HEK293 (cell line): Measurements from ENCODE around the gene GPHB5.

Source experiments
- ATF2 ChIP-seq: fragments of 450-650 bp; formaldehyde crosslinking; IDR thresholded peaks from 2 replicates; pipeline ENCODE4 v1.5.1; 2016; ENCODE audit warnings: missing biosample characterization, missing genetic modification characterization, low read depth
- CTCF ChIP-seq: fragments of 450-650 bp; formaldehyde crosslinking; IDR thresholded peaks from 2 replicates; pipeline ENCODE4 v1.5.1; 2016; ENCODE audit warnings: missing biosample characterization, missing genetic modification characterization
- HOXC10 ChIP-seq: sonication (generic); formaldehyde crosslinking; IDR thresholded peaks from 2 replicates; pipeline ENCODE4 v1.8.1; 2023; ENCODE audit warnings: mild to moderate bottlenecking, missing genetic modification reagents
- MEIS1 ChIP-seq: sonication (generic); formaldehyde crosslinking; IDR thresholded peaks from 2 replicates; pipeline ENCODE4 v1.8.1; 2022; ENCODE audit warnings: missing genetic modification reagents, mild to moderate bottlenecking, borderline replicate concordance
- SP3 ChIP-seq: fragments of 450-650 bp; formaldehyde crosslinking; IDR thresholded peaks from 2 replicates; pipeline ENCODE4 v1.5.1; 2016; ENCODE audit warnings: missing biosample characterization, missing genetic modification characterization
- ZNF16 ChIP-seq: fragments of 450-650 bp; formaldehyde crosslinking; IDR thresholded peaks from 2 replicates; pipeline ENCODE4 v1.5.1; 2016; ENCODE audit warnings: low read depth, missing biosample characterization, missing genetic modification characterization
- ZNF792 ChIP-seq: fragments of 450-650 bp; formaldehyde crosslinking; IDR thresholded peaks from 2 replicates; pipeline ENCODE4 v1.5.1; 2016; ENCODE audit warnings: missing biosample characterization, missing genetic modification characterization

GRCh38 chr14:63322472-63322871, 3.7 kb upstream of the GPHB5 start:
- TF ChIP-seq HOXC10 (no peak), SP3 (tag by site-specific recombination) (no peak), CTCF (tag by site-specific recombination) (no peak), MEIS1 (CRISPR knock-in tag) (no peak), ZNF792 (tag by site-specific recombination) (no peak), ATF2 (tag by site-specific recombination) (no peak), ZNF16 (tag by site-specific recombination) (no peak)
